DND-41 (cell line): ENCODE data around the gene ARHGAP27.

Source experiments
- ATAC-seq: fragments of 200-7000 bp; cut with Tn5 transposase; 3 replicates; pipeline ENCODE4 v1.9.1; 2021; ENCODE audit warnings: low read depth; ENCODE audit not compliant: insufficient read depth
- DNase-seq: peaks from one replicate; pipeline ENCODE4 v3.0.0-alpha.2; 2020
- H2AFZ ChIP-seq: 2 replicates; pipeline ENCODE4 v1.6.0; 2012; ENCODE audit warnings: low read depth, low read length
- H3K27ac ChIP-seq: 2 replicates; pipeline ENCODE4 v1.5.1; 2012; ENCODE audit warnings: low read length, inconsistent platforms
- H3K27me3 ChIP-seq: fragments of 200-600 bp; sonication (generic); 2 replicates; pipeline ENCODE4 v1.6.0; 2012; ENCODE audit warnings: low read length, mild to moderate bottlenecking, inconsistent platforms; ENCODE audit not compliant: insufficient read depth, poor library complexity
- H3K36me3 ChIP-seq: 2 replicates; pipeline ENCODE4 v1.5.1; 2012; ENCODE audit warnings: low read length, inconsistent platforms; ENCODE audit not compliant: insufficient read depth
- H3K4me1 ChIP-seq: 2 replicates; pipeline ENCODE4 v1.5.1; 2012; ENCODE audit warnings: mild to moderate bottlenecking, low read length; ENCODE audit not compliant: insufficient read depth
- H3K4me2 ChIP-seq: 2 replicates; pipeline ENCODE4 v1.6.0; 2012; ENCODE audit warnings: mild to moderate bottlenecking, moderate library complexity, low read length, inconsistent platforms; ENCODE audit not compliant: insufficient read depth
- H3K4me3 ChIP-seq, 2 experiments: fragments of 200-600 bp in 1 of 2; shearing (Covaris generic) in 1 of 2; 2 replicates each; pipeline ENCODE4 v1.5.1; 2012 to 2016; ENCODE audit warnings: inconsistent platforms in 2 of 2, low read length in 2 of 2, mild to moderate bottlenecking in 2 of 2, low read depth in 1 of 2, moderate library complexity in 1 of 2
- H3K79me2 ChIP-seq: 2 replicates; pipeline ENCODE4 v1.6.0; 2012; ENCODE audit warnings: low read length, inconsistent platforms; ENCODE audit not compliant: insufficient read depth
- H3K9ac ChIP-seq: 2 replicates; pipeline ENCODE4 v1.6.0; 2012; ENCODE audit warnings: low read depth, mild to moderate bottlenecking, inconsistent platforms, low read length, moderate library complexity
- H3K9me3 ChIP-seq: 2 replicates; pipeline ENCODE4 v1.5.1; 2012; ENCODE audit warnings: low read length, moderate library complexity, mild to moderate bottlenecking, inconsistent platforms; ENCODE audit not compliant: insufficient read depth, severe bottlenecking
- H4K20me1 ChIP-seq: 2 replicates; pipeline ENCODE4 v1.6.0; 2012; ENCODE audit warnings: low read length; ENCODE audit not compliant: insufficient read depth
- CTCF ChIP-seq: IDR thresholded peaks from 2 replicates; pipeline ENCODE4 v1.5.1; 2012; ENCODE audit warnings: borderline replicate concordance, low read length, moderate library complexity, mild to moderate bottlenecking; ENCODE audit not compliant: poor library complexity, severe bottlenecking; ENCODE audit errors: extremely low read depth
- EZH2 ChIP-seq: IDR thresholded peaks from 3 replicates; pipeline ENCODE4 v1.6.1; 2012; ENCODE audit warnings: borderline replicate concordance, low read depth, mild to moderate bottlenecking, moderate library complexity, low read length, inconsistent platforms; ENCODE audit not compliant: severe bottlenecking

The ARHGAP27 gene

GRCh38 chr17:45382226-45382625 is 50.4 kb downstream of the ARHGAP27 start:
- no peaks in the 10 kb centered on the region for H4K20me1 ChIP-seq
- H3K27me3 ChIP-seq = no peaks in the 10 kb centered on the region
- no peak overlapping the region for H3K4me2 ChIP-seq
- H3K4me3 ChIP-seq = no peak overlapping the region
- H3K79me2 ChIP-seq = no peaks in the 10 kb centered on the region
- no peak for ATAC-seq
- TF ChIP-seq CTCF (no peak), EZH2 (no peak)
- DNase-seq = no peak
- H3K27ac ChIP-seq = no peak overlapping the region
- no peaks in the 10 kb centered on the region for H3K36me3 ChIP-seq
- no peak overlapping the region for H3K9ac ChIP-seq
- H3K4me1 ChIP-seq = peaks cover 14% of the 10 kb centered on the region
- no peak overlapping the region for H2AFZ ChIP-seq
- no peaks in the 10 kb centered on the region for H3K9me3 ChIP-seq

GRCh38 chr17:45380991-45381390 is 51.7 kb downstream of the ARHGAP27 start:
- H3K27ac ChIP-seq = no peak overlapping the region
- H3K4me3 ChIP-seq = no peak overlapping the region
- no peaks in the 10 kb centered on the region for H3K36me3 ChIP-seq
- DNase-seq = no peak
- no peak overlapping the region for H3K4me2 ChIP-seq
- no peaks in the 10 kb centered on the region for H3K27me3 ChIP-seq
- H2AFZ ChIP-seq = no peak overlapping the region
- H3K79me2 ChIP-seq = no peaks in the 10 kb centered on the region
- H4K20me1 ChIP-seq = no peaks in the 10 kb centered on the region
- H3K4me1 ChIP-seq = peaks cover 14% of the 10 kb centered on the region
- no peak for ATAC-seq
- no peak overlapping the region for H3K9ac ChIP-seq
- H3K9me3 ChIP-seq = no peaks in the 10 kb centered on the region
- no peak for TF ChIP-seq EZH2
- no peak for TF ChIP-seq CTCF

GRCh38 chr17:45380046-45380765 is 52.5 kb downstream of the ARHGAP27 start:
- no peak overlapping the region for H3K4me3 ChIP-seq
- H3K79me2 ChIP-seq = no peaks in the 10 kb centered on the region
- H2AFZ ChIP-seq = no peak overlapping the region
- H3K27me3 ChIP-seq = no peaks in the 10 kb centered on the region
- TF ChIP-seq EZH2 (no peak), CTCF (no peak)
- H4K20me1 ChIP-seq = no peaks in the 10 kb centered on the region
- H3K36me3 ChIP-seq = no peaks in the 10 kb centered on the region
- H3K4me1 ChIP-seq = peaks cover 11% of the 10 kb centered on the region
- no peak for ATAC-seq
- no peak overlapping the region for H3K27ac ChIP-seq
- no peak overlapping the region for H3K9ac ChIP-seq
- H3K4me2 ChIP-seq = no peak overlapping the region
- H3K9me3 ChIP-seq = no peaks in the 10 kb centered on the region
- no peak for DNase-seq
